ENCODE results near the gene CNNM4.

Gene CNNM4

GRCh38 chr2:96760036-96760985 lies at the start of gene CNNM4:
Gene CNNM4, plus strand, starts transcription at chr2:96760902. Its CDS starts 98 bp downstream, at chr2:96761000.
- FAIRE-seq = peak; percentile 59

GRCh38 chr2:96710985-96711384 lies 49.7 kb upstream of the CNNM4 start:
- no peak for FAIRE-seq
- no peak for DNase-seq (ENCODE audit: insufficient read length, low spot score)

More at GRCh38 chr2:96760036-96760985, at the start of gene CNNM4:
- DNase-seq (ENCODE audit: insufficient read length, low spot score) = peak; percentile 87

GRCh38 chr2:96715658-96716057 lies 45.0 kb upstream of the CNNM4 start:
- DNase-seq (ENCODE audit: insufficient read length, low spot score) (no peak), FAIRE-seq (no peak)

GRCh38 chr2:96716388-96716787 lies 44.3 kb upstream of the CNNM4 start:
- FAIRE-seq = no peak
- DNase-seq (ENCODE audit: insufficient read length, low spot score) = no peak

DNA sequence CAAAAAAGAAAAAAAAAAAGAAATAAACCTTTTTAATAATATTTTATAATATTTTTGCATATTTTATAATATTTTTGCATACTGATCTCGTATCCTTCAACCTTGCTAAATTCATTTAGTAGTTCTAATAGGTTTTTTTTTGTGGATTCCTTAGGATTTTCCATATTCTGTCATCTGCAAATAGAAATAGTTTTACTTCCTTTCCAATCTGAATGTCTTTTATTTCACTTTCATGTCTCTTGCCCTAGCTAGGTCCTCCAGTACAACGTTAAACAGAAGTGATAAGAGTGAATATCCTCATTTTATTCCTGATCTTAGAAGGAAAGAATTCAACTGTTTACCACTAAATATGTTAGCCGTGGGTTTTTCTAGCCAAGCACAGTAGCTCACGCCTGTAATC lies 34.6 kb upstream of the CNNM4 start:
- FAIRE-seq (no peak), DNase-seq (ENCODE audit: insufficient read length, low spot score) (no peak)

DNA sequence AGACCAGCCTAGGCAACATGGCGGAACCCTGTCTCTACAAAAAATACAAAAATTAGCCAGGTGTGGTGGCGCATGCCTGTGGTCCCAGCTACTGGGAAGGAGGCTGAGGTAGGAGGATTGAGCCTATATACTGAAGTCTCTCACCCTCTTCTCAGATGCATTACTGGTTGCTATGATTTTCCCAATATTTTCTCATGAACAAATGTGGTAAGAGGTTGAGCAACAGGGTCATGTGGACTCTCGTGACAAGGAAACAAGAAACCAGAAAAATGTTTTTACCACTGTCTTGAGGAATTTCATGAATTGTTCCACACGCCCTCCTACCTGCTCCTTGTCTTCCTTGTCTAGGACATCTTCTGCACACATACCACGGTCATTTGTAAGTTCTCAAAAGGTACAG lies 33.3 kb upstream of the CNNM4 start:
- DNase-seq (ENCODE audit: insufficient read length, low spot score) (no peak), FAIRE-seq (no peak)

GRCh38 chr2:96729748-96730147 lies 31.0 kb upstream of the CNNM4 start:
- DNase-seq (ENCODE audit: insufficient read length, low spot score) (no peak), FAIRE-seq (no peak)

- DNase-seq (ENCODE audit: insufficient read length, low spot score) = no peak
- no peak for FAIRE-seq
Measured at GRCh38 chr2:96730212-96730611, 30.5 kb upstream of the CNNM4 start.

- FAIRE-seq (no peak), DNase-seq (ENCODE audit: insufficient read length, low spot score) (no peak)
Measured at GRCh38 chr2:96733931-96734330, 26.8 kb upstream of the CNNM4 start.

- DNase-seq (ENCODE audit: insufficient read length, low spot score) (no peak), FAIRE-seq (no peak)
Measured at GRCh38 chr2:96734880-96735583, 25.7 kb upstream of the CNNM4 start.

- no peak for DNase-seq (ENCODE audit: insufficient read length, low spot score)
- no peak for FAIRE-seq
Measured at GRCh38 chr2:96737251-96737650, 23.5 kb upstream of the CNNM4 start.

DNA sequence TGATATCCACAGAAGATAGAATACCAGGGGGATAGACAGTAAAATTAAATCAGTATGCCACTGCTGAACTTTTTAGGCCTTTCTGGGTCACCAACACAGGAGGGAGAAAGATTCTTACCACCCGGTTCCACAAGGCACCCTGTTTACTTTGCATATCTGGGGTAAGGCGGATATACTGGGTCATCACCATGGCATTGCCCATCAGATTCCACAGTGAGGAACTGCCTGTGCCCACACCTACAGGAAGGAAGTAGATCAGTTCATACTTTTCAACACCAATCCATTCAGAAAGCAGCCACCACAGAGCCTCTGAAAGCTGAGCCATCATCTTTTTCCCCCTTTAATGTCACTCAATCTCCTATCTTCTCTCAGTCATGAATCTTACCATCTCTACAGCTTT lies 22.9 kb upstream of the CNNM4 start:
- no peak for FAIRE-seq
- no peak for DNase-seq (ENCODE audit: insufficient read length, low spot score)

- DNase-seq (ENCODE audit: insufficient read length, low spot score) = no peak
- no peak for FAIRE-seq
Measured at GRCh38 chr2:96739076-96739632, 21.5 kb upstream of the CNNM4 start.

GRCh38 chr2:96739633-96740428 lies 20.9 kb upstream of the CNNM4 start, which contains the start of gene LMAN2L:
Gene LMAN2L, minus strand, starts transcription at chr2:96740064. Its CDS starts 24 bp downstream, at chr2:96740040.
- FAIRE-seq = peak; percentile 92

GRCh38 chr2:96747061-96747617 lies 13.6 kb upstream of the CNNM4 start:
- no peak for DNase-seq (ENCODE audit: insufficient read length, low spot score)
- FAIRE-seq = no peak

More at GRCh38 chr2:96739633-96740428, 20.9 kb upstream of the CNNM4 start, which contains the start of gene LMAN2L:
- peak; percentile 89 for DNase-seq (ENCODE audit: insufficient read length, low spot score)

DNA sequence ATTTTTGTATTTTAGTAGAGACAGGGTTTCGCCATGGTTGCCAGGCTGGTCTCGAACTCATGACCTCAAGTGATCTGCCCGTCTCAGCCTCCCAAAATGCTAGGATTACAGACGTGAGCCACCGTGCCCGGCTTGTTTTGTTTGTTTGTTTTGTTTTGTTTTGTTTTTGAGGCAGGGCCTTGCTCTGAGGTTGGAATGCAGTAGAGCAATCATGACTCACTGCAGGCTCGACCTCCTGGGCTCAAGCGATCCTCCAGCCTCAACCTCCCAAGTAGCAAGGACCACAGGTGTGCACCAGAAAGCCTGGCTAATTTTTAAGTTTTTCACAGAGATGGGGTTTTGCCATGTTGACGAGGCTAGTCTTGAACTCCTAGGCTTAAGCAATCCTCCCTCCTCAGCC lies 8.9 kb upstream of the CNNM4 start:
- DNase-seq (ENCODE audit: insufficient read length, low spot score) (no peak), FAIRE-seq (no peak)

GRCh38 chr2:96753661-96754282 lies 6.9 kb upstream of the CNNM4 start:
- FAIRE-seq = no peak
- no peak for DNase-seq (ENCODE audit: insufficient read length, low spot score)

- FAIRE-seq (no peak), DNase-seq (ENCODE audit: insufficient read length, low spot score) (no peak)
Measured at GRCh38 chr2:96754317-96754716, 6.4 kb upstream of the CNNM4 start.

GRCh38 chr2:96756788-96757476 lies 3.8 kb upstream of the CNNM4 start:
- FAIRE-seq = no peak
- DNase-seq (ENCODE audit: insufficient read length, low spot score) = no peak
